BE2C (cell line): ENCODE measurements around the gene COL13A1.

ENCODE experiments used
- DNase-seq: peaks from one replicate; pipeline ENCODE4 v3.0.0-alpha.2; 2020
- H3K27me3 ChIP-seq: fragments of 250-450 bp; sonication (Bioruptor Pico); 2 replicates; pipeline ENCODE4 v1.5.1; 2020; ENCODE audit warnings: mild to moderate bottlenecking
- H3K36me3 ChIP-seq: fragments of 250-450 bp; sonication (Bioruptor Pico); 2 replicates; pipeline ENCODE4 v1.5.1; 2020; ENCODE audit warnings: mild to moderate bottlenecking
- H3K4me1 ChIP-seq: fragments of 250-450 bp; sonication (Bioruptor Pico); 2 replicates; pipeline ENCODE4 v1.5.1; 2020
- H3K4me3 ChIP-seq: 2 replicates; pipeline ENCODE4 v1.5.1; 2011; ENCODE audit warnings: low read depth, low read length
- H3K9me3 ChIP-seq: fragments of 250-450 bp; sonication (Bioruptor Pico); 2 replicates; pipeline ENCODE4 v1.5.1; 2020
- TF ChIP-seq, protein P1 (sequence below): IDR thresholded peaks from 2 replicates; pipeline ENCODE4 v1.5.1; 2012; ENCODE audit warnings: mild to moderate bottlenecking, low read depth, low read length

COL13A1 gene

DNA sequence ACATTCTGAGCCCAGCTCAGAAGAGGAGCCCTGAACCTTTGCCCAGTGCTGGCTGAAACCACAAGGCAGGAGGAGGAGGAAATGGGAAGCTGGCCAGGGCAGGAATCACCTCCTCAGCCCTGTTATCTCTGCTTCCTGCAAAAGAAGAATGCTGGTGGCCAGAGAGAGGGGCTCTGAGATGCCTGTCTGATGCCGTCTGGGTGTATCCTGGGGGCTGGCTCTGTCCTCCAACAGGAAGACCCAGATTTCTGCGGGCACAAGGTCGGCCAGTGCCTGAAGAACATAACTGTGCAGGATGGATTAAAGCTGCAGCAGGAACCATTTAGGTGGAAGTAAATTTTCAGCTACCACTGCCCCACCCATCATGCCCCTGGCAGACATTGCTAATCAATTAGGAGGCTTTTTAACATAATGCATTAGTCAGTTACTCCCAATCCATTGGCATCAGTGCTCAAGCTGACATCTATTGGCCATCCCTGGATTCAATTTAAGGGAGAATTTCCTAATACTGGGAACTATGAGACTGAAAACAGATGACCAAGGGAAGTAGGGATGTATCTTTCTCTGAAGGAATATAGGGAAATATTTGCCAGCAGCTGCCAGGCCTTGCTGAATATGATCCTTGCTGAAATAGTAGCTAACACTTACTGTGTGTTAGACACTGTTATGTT is 67.7 kb downstream of the COL13A1 start:
- TF ChIP-seq, protein P1, sequence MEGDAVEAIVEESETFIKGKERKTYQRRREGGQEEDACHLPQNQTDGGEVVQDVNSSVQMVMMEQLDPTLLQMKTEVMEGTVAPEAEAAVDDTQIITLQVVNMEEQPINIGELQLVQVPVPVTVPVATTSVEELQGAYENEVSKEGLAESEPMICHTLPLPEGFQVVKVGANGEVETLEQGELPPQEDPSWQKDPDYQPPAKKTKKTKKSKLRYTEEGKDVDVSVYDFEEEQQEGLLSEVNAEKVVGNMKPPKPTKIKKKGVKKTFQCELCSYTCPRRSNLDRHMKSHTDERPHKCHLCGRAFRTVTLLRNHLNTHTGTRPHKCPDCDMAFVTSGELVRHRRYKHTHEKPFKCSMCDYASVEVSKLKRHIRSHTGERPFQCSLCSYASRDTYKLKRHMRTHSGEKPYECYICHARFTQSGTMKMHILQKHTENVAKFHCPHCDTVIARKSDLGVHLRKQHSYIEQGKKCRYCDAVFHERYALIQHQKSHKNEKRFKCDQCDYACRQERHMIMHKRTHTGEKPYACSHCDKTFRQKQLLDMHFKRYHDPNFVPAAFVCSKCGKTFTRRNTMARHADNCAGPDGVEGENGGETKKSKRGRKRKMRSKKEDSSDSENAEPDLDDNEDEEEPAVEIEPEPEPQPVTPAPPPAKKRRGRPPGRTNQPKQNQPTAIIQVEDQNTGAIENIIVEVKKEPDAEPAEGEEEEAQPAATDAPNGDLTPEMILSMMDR = no peak
- Histone ChIP-seq H3K9me3 (no peaks in the 10 kb centered on the region), H3K4me1 (peaks cover 8% of the 10 kb centered on the region), H3K4me3 (no peak overlapping the region), H3K27me3 (no peaks in the 10 kb centered on the region), H3K36me3 (no peaks in the 10 kb centered on the region)
- no peak for DNase-seq

DNA sequence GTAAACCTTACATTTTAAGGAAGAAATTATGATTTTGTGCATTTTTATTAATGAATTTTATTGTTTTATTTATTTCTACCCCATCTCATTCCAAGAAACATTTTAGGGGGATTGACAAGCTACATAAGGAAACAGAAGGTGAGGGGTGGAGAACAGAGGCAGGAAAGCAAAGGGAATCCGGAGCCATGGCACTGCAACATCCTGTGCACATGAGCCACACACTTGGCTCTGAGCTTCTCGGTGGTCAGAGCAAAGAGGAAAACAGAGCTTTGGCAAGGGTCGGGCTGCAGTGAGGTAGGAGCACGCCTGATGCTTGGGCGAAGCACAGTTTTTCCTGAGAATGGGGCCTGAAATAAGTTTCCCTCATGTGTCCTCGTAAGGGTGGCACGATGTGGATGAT is 68.9 kb downstream of the COL13A1 start:
- TF ChIP-seq, protein P1 = no peak
- Histone ChIP-seq H3K4me3 (no peak overlapping the region), H3K36me3 (no peaks in the 10 kb centered on the region), H3K4me1 (peaks cover 8% of the 10 kb centered on the region), H3K9me3 (no peaks in the 10 kb centered on the region), H3K27me3 (no peaks in the 10 kb centered on the region)
- no peak for DNase-seq

DNA sequence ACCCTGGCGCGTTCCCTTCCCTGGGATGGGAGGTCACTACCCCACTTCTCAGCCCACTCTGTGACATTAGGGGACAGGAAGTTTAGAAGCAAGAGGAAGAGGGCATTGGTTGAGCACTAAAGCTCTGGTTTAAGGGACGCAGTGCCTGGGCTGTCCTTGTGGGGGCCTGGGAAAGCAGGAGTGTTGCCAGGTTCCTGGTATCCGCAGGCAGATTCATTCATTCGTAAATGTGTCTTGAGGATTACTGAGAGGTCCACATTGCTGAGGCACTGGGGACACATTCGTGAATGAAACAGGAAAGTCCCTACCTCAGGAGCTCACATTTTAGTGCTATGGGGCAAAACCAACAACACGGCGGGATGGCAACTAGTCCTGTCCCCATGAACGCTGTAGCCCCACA is 69.4 kb downstream of the COL13A1 start:
- Histone ChIP-seq H3K4me1 (peaks cover 8% of the 10 kb centered on the region), H3K27me3 (no peaks in the 10 kb centered on the region)

DNA sequence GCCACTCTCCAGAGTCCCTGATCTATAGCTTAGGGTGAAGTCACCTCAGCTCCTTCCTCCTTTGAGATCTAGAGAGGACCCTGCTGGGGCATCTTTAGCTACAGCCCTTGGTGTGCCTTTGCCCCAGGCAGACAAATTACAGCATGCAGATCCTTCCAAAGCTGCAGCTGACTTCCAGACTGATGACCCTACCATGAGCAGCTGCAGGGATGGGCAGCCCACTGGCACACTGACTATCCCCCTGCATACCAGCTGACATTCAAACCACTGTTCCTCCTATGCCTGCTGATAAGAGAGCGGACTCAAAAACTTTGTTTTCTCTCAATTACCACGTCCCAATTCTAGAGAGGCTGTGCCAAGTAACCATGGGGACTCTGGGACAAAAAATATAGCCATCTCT is 70.6 kb downstream of the COL13A1 start:
- Histone ChIP-seq H3K36me3 (no peaks in the 10 kb centered on the region), H3K9me3 (no peaks in the 10 kb centered on the region), H3K4me3 (no peak overlapping the region), H3K4me1 (no peaks in the 10 kb centered on the region; the same call in 1 of the 2 replicates), H3K27me3 (no peaks in the 10 kb centered on the region)
- TF ChIP-seq, protein P1 = no peak
- DNase-seq = no peak

More for the DNA sequence above, 69.4 kb downstream of the COL13A1 start:
- Histone ChIP-seq H3K4me3 (no peak overlapping the region), H3K9me3 (no peaks in the 10 kb centered on the region), H3K36me3 (no peaks in the 10 kb centered on the region)
- no peak for DNase-seq
- TF ChIP-seq, protein P1 = no peak

DNA sequence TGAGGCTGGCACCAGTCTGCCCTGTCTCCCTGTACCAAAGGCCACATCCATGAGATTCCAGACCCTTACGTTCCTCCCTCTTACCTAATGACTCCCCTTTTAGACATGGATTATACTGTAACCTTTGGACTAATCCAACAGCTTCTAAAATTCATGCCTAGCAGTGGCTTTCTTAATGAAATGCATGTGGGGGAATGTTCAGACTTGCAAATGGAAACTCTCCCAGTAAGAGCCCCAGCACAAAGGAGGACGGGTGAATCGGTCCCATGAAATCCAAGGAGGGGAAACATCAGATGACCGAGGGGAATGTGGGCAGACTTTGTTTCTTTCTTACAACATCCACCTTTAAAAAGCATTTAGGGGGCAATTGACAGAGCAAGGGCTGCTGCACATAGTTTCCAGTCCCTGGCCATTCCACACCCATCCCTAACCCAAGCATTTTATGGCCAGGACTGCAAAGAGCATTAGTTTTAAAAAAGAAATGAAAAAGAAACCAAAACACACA is 71.5 kb downstream of the COL13A1 start:
- H3K9me3 ChIP-seq = no peaks in the 10 kb centered on the region
- no peaks in the 10 kb centered on the region for H3K27me3 ChIP-seq
- no peak overlapping the region for H3K4me3 ChIP-seq
- no peaks in the 10 kb centered on the region; the same call in 1 of the 2 replicates for H3K4me1 ChIP-seq
- TF ChIP-seq, protein P1 = no peak
- no peaks in the 10 kb centered on the region for H3K36me3 ChIP-seq
- no peak for DNase-seq

DNA sequence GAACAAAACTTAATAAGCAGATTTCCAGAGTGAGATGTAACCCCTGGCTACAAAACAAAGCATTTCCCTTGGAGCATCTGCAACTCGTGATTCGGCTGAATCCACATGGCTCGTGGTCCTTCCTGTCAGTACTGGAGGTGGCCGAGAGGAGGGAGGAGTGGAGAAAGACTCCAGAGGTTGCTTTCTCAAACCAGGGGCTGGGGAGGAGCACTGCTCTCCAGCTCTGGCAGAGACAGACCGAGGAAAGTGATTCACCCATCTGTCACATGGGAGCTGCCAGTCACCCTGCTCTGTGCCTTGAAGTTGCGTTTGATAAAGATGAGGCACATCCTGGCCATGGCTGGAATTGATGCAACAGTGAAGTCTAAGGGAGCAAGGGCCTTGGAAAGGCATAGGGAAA is 72.7 kb downstream of the COL13A1 start:
- Histone ChIP-seq H3K4me3 (no peak overlapping the region), H3K36me3 (no peaks in the 10 kb centered on the region), H3K9me3 (no peaks in the 10 kb centered on the region), H3K4me1 (no peaks in the 10 kb centered on the region; the same call in 1 of the 2 replicates), H3K27me3 (no peaks in the 10 kb centered on the region)
- TF ChIP-seq, protein P1 = no peak
- DNase-seq = no peak
